SK-N-SH (cell line): ENCODE measurements around the gene FAM174B. TPM values are rescaled to one million over a fixed set of nuclear protein-coding genes. Genes with fewer than 3 reads are reported as not detected.
A peak's percentile ranks its signal among the peaks of the same experiment; 100 is the strongest.

ENCODE experiments used
- CTCF ChIA-PET: fragments of 300-600, 350-600 bp; formaldehyde crosslinking; extraction: SDS; loops from one replicate; lab custom pipeline; 2021; lab: Yijun Ruan, JAX
- POLR2A ChIA-PET: fragments of 350-600 bp; sonication (Branson Sonifier 250); formaldehyde crosslinking; extraction: SDS; loops from one replicate; lab custom pipeline; 2020; ENCODE audit warnings: antibody characterized with exemption, inconsistent platforms; lab: Yijun Ruan, JAX
- DNase-seq: peaks from one replicate; pipeline ENCODE4 v3.0.0; 2012
- H2AFZ ChIP-seq: fragments of 200-600 bp; sonication (generic); 2 replicates; pipeline ENCODE4 v1.8.1; 2016; ENCODE audit warnings: antibody characterized with exemption, mild to moderate bottlenecking, low read depth
- H3F3A ChIP-seq: fragments of 200-600 bp; sonication (generic); replicated peaks from 2 replicates; pipeline ENCODE3; 2016; ENCODE audit warnings: antibody characterized with exemption, mild to moderate bottlenecking; ENCODE audit not compliant: insufficient read depth
- H3K27ac ChIP-seq, 2 experiments: fragments of 200-500 bp in 1 of 2; fragments of 200-600 bp in 1 of 2; sonication (Bioruptor generic) in 1 of 2; sonication (generic), shearing (Covaris generic) in 1 of 2; 2 replicates each; pipeline versions ENCODE4 v1.5.1 to v1.6.1; 2014 to 2016; ENCODE audit warnings: low read depth in 2 of 2, inconsistent platforms in 1 of 2, low read length in 1 of 2, mild to moderate bottlenecking in 1 of 2, mixed read lengths in 1 of 2
- H3K27me3 ChIP-seq: fragments of 200-600 bp; sonication (generic), shearing (Covaris generic); 2 replicates; pipeline ENCODE4 v1.6.1; 2016; ENCODE audit warnings: mixed run types; ENCODE audit not compliant: insufficient read depth
- H3K36me3 ChIP-seq, 2 experiments: fragments of 200-500 bp in 1 of 2; fragments of 200-600 bp in 1 of 2; sonication (Bioruptor generic) in 1 of 2; sonication (generic) in 1 of 2; replicated peaks in 1 of 2; 2 replicates each; pipeline versions ENCODE3 to v1.5.1; 2014 to 2016; ENCODE audit warnings: low read length in 1 of 2, mild to moderate bottlenecking in 1 of 2; ENCODE audit not compliant: insufficient read depth in 2 of 2, control insufficient read depth in 1 of 2
- H3K4me1 ChIP-seq, 2 experiments: fragments of 200-500 bp in 1 of 2; fragments of 200-600 bp in 1 of 2; sonication (Bioruptor generic) in 1 of 2; sonication (generic), shearing (Covaris generic) in 1 of 2; 2 replicates each; pipeline versions ENCODE4 v1.5.1 to v1.6.1; 2014 to 2016; ENCODE audit warnings: low read depth in 1 of 2, low read length in 1 of 2, mixed run types in 1 of 2; ENCODE audit not compliant: insufficient read depth in 2 of 2, control insufficient read depth in 1 of 2
- H3K4me2 ChIP-seq: fragments of 200-600 bp; sonication (generic), shearing (Covaris generic); 2 replicates; pipeline ENCODE4 v1.6.1; 2017; ENCODE audit warnings: mixed run types
- H3K4me3 ChIP-seq, 2 experiments: fragments of 200-500 bp in 1 of 2; fragments of 200-600 bp in 1 of 2; sonication (Bioruptor generic) in 1 of 2; sonication (generic), shearing (Covaris generic) in 1 of 2; 2 replicates each; pipeline versions ENCODE4 v1.5.1 to v1.8.1; 2014 to 2016; ENCODE audit warnings: low read depth in 2 of 2, inconsistent platforms in 1 of 2, low read length in 1 of 2, mild to moderate bottlenecking in 1 of 2, mixed read lengths in 1 of 2, moderate library complexity in 1 of 2
- H3K79me2 ChIP-seq: fragments of 200-600 bp; sonication (generic); 2 replicates; pipeline ENCODE4 v1.8.1; 2017; ENCODE audit warnings: mild to moderate bottlenecking; ENCODE audit not compliant: insufficient read depth
- H3K9ac ChIP-seq: fragments of 200-600 bp; sonication (generic); 2 replicates; pipeline ENCODE4 v1.6.1; 2017; ENCODE audit warnings: mixed run types
- H3K9me2 ChIP-seq: fragments of 200-600 bp; sonication (generic); 2 replicates; pipeline ENCODE4 v1.6.1; 2017; ENCODE audit warnings: mixed run types
- H3K9me3 ChIP-seq: fragments of 200-600 bp; sonication (generic); 2 replicates; pipeline ENCODE4 v1.6.1; 2017; ENCODE audit warnings: mixed run types, mild to moderate bottlenecking, moderate library complexity
- H4K20me1 ChIP-seq: fragments of 200-600 bp; sonication (generic); 2 replicates; pipeline ENCODE4 v1.6.1; 2017; ENCODE audit warnings: mild to moderate bottlenecking, mixed run types; ENCODE audit not compliant: insufficient read depth
- EP300 ChIP-seq, 2 experiments: IDR thresholded peaks; 2 replicates each; pipeline versions ENCODE4 v1.4.0 to v1.6.1; 2012; ENCODE audit warnings: borderline replicate concordance in 1 of 2, low read depth in 1 of 2, low read length in 1 of 2
- EZH2phosphoT487 ChIP-seq: fragments of 200-600 bp; sonication (generic); IDR thresholded peaks from 2 replicates; pipeline ENCODE4 v1.6.1; 2017; ENCODE audit warnings: low read depth, mixed run types, mild to moderate bottlenecking, antibody characterized with exemption, moderate library complexity, borderline replicate concordance
- FOSL2 ChIP-seq: IDR thresholded peaks from 2 replicates; pipeline ENCODE4 v1.4.0; 2012; ENCODE audit warnings: low read depth, mild to moderate bottlenecking, moderate library complexity, borderline replicate concordance
- FOXJ3 ChIP-seq: sonication (generic); formaldehyde crosslinking; IDR thresholded peaks from 2 replicates; pipeline ENCODE4 v1.5.1; 2020; ENCODE audit warnings: mild to moderate bottlenecking, missing genetic modification reagents
- IRF3 ChIP-seq: fragments of 150-350 bp; IDR thresholded peaks from 2 replicates; pipeline ENCODE4 v1.6.1; 2016; ENCODE audit warnings: mild to moderate bottlenecking, low read depth, low read length
- MEF2A ChIP-seq: IDR thresholded peaks from 2 replicates; pipeline ENCODE4 v1.4.0; 2012; ENCODE audit warnings: low read depth, borderline replicate concordance
- NFIC ChIP-seq: IDR thresholded peaks from 2 replicates; pipeline ENCODE4 v1.4.0; 2012; ENCODE audit warnings: borderline replicate concordance
- POLR2AphosphoS5 ChIP-seq: IDR thresholded peaks from 2 replicates; pipeline ENCODE4 v1.6.1; 2012; ENCODE audit warnings: low read depth, low read length
- RAD21 ChIP-seq: IDR thresholded peaks from 2 replicates; pipeline ENCODE4 v1.6.1; 2012; ENCODE audit warnings: mild to moderate bottlenecking, low read length
- REST ChIP-seq: IDR thresholded peaks from 2 replicates; pipeline ENCODE4 v1.6.1; 2012; ENCODE audit warnings: mild to moderate bottlenecking, low read depth, low read length, moderate library complexity
- RXRA ChIP-seq: IDR thresholded peaks from 2 replicates; pipeline ENCODE4 v1.4.0; 2012; ENCODE audit warnings: low read depth, mild to moderate bottlenecking, borderline replicate concordance
- SMC3 ChIP-seq: IDR thresholded peaks from 2 replicates; pipeline ENCODE4 v1.6.1; 2012; ENCODE audit warnings: low read depth, low read length, improper control_type of control experiment
- TCF12 ChIP-seq: IDR thresholded peaks from 2 replicates; pipeline ENCODE4 v1.4.0; 2012
- USF1 ChIP-seq: IDR thresholded peaks from 2 replicates; pipeline ENCODE4 v1.4.0; 2012; ENCODE audit warnings: low read depth, borderline replicate concordance
- USF2 ChIP-seq: fragments of 150-350 bp; IDR thresholded peaks from 2 replicates; pipeline ENCODE4 v1.6.1; 2017; ENCODE audit warnings: antibody characterized with exemption, low read length, low read depth, borderline replicate concordance
- YY1 ChIP-seq: IDR thresholded peaks from 2 replicates; pipeline ENCODE4 v1.4.0; 2012; ENCODE audit warnings: low read depth, mild to moderate bottlenecking
- ZBTB33 ChIP-seq: IDR thresholded peaks from 2 replicates; pipeline ENCODE4 v1.4.0; 2012; ENCODE audit warnings: low read depth, borderline replicate concordance
- WGBS: methylation state at CpG from one replicate; pipeline ENCODE4 v1.1.6; 2017; ENCODE audit warnings: low lambda C conversion rate; 5-methylcytosine and 5-hydroxymethylcytosine counted together
- polyA plus RNA-seq, 3 experiments: library from polyadenylated mRNA; depleted of rRNA; stranded (reverse); fragments of >200 nt; gene quantifications; 2 replicates each; pipeline ENCODE4 v1.2.3, GENCODE V29; 2012

FAM174B gene
- polyA plus RNA-seq, 1 of the 3 experiments (the other 2 are of a cell fraction), result 0.30 TPM

- POLR2A ChIA-PET, result no interaction called here
- H3K4me1 ChIP-seq, result peaks cover 0 to 3% of the 10 kb centered on the region in 2 experiments; a peak in 1 of 4 replicates
- H3K4me3 ChIP-seq, result no peak overlapping the region
- H3K9me2 ChIP-seq, result no peaks in the 10 kb centered on the region
- no peaks in the 10 kb centered on the region for H3K36me3 ChIP-seq
- DNase-seq, result no peak
- no peak overlapping the region for H2AFZ ChIP-seq
- CTCF ChIA-PET, result interaction anchor here (1.2 kb wide), 1 partner anchor 57 kb away, joined by 3 read pairs; no protein-coding TSS in a partner anchor
- no peak overlapping the region for H3K4me2 ChIP-seq
- H3F3A ChIP-seq, result no peaks in the 10 kb centered on the region
- TF ChIP-seq TCF12 (no peak), SMC3 (no peak)
- H3K9ac ChIP-seq, result no peak overlapping the region
- no peak overlapping the region for H3K27ac ChIP-seq
- WGBS, result 67% methylated on average over 5 of the region's 5 CpGs
- H3K27me3 ChIP-seq, result no peaks in the 10 kb centered on the region
- no peaks in the 10 kb centered on the region for H3K9me3 ChIP-seq
- no peaks in the 10 kb centered on the region for H4K20me1 ChIP-seq
- no peaks in the 10 kb centered on the region for H3K79me2 ChIP-seq
These were observed 1.9 kb upstream of the FAM174B start for GRCh38 chr15:92657486-92657885.

- TF ChIP-seq RAD21, result no peak
- TF ChIP-seq FOXJ3 (CRISPR knock-in tag), result no peak
- no peak for TF ChIP-seq MEF2A
- no peak for TF ChIP-seq REST
- no peak for TF ChIP-seq FOSL2
- no peak for TF ChIP-seq EZH2phosphoT487
- TF ChIP-seq SMC3, result no peak
- TF ChIP-seq IRF3, result no peak
- no peak for TF ChIP-seq POLR2AphosphoS5
- no peak for TF ChIP-seq ZBTB33
- TF ChIP-seq USF1, result no peak
- no peak for TF ChIP-seq NFIC
- no peak for TF ChIP-seq USF2
- TF ChIP-seq RXRA, result no peak
- TF ChIP-seq EP300 (IDR thresholded peaks at IDR 0.05; ENCODE audit: borderline replicate concordance in 1 of 2, low read depth in 1 of 2, low read length in 1 of 2), result no peak
- TF ChIP-seq YY1, result no peak
- H3K4me1 ChIP-seq, result peaks cover 0 to 3% of the 10 kb centered on the region in 2 experiments; a peak in 1 of 4 replicates
- no peaks in the 10 kb centered on the region for H3F3A ChIP-seq
- H3K36me3 ChIP-seq, result no peaks in the 10 kb centered on the region
- H3K9ac ChIP-seq, result no peak overlapping the region
- no peak overlapping the region for H3K27ac ChIP-seq
- H3K9me2 ChIP-seq, result no peaks in the 10 kb centered on the region
- H3K79me2 ChIP-seq, result no peaks in the 10 kb centered on the region
- no peak overlapping the region for H2AFZ ChIP-seq
- H3K9me3 ChIP-seq, result no peaks in the 10 kb centered on the region
- H3K4me2 ChIP-seq, result no peak overlapping the region
- no peaks in the 10 kb centered on the region for H4K20me1 ChIP-seq
- WGBS, result 85% methylated on average over 6 of the region's 6 CpGs
- no peaks in the 10 kb centered on the region for H3K27me3 ChIP-seq
- ChIA-PET CTCF (interaction anchor here (1.0 to 1.6 kb wide), 4 partner anchors 9 to 141 kb away, joined by 3 to 4 read pairs (median 3); no protein-coding TSS in a partner anchor), POLR2A (interaction anchor here (1.6 kb wide), 1 partner anchor 16 kb away, joined by 6 read pairs; no protein-coding TSS in a partner anchor)
- DNase-seq, result no peak
- 0 out of 4 replicates have a peak overlapping the region, but pooled peaks of 1 of the 2 experiments have one; percentile 29 for H3K4me3 ChIP-seq
These were observed 514 bp upstream of the FAM174B start for GRCh38 chr15:92656089-92656488.
